GM21528 (cell line): Measurements from ENCODE around the gene ZNF197.
"Not testable (repeated sequence)": the region's sequence is repeated elsewhere in the genome, so short reads cannot be mapped to it uniquely, and the experiment has no call there.

Source experiments
- ATAC-seq: cut with Tn5 transposase; IDR thresholded peaks from one replicate; pipeline ENCODE4 v1.9.1; 2021; ENCODE audit warnings: mild to moderate bottlenecking, moderate library complexity; ENCODE audit not compliant: unreplicated experiment, low FRiP score

ZNF197 gene

GRCh38 chr3:44659434-44659833, 34.6 kb downstream of the ZNF197 start:
- no peak for ATAC-seq

DNA sequence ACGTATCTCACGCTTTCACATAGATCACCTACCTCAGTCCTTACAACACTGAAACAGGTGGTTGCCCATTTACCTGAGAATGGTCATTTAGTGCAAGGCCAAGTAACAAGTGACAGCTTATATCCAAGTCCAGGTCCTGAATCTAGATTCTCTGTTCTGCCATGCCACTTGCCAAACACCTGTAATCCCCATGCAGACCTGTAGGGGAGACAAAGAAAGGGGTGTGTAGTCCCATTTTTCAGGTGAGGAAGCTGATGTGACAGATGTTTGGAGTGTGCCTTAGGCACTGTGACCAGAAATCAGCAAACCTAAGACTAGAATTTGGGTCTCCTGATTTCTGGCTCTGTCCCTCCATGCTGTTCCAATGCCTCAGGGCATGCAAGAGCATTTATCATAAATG, 36.4 kb downstream of the ZNF197 start:
- ATAC-seq, result no peak

DNA sequence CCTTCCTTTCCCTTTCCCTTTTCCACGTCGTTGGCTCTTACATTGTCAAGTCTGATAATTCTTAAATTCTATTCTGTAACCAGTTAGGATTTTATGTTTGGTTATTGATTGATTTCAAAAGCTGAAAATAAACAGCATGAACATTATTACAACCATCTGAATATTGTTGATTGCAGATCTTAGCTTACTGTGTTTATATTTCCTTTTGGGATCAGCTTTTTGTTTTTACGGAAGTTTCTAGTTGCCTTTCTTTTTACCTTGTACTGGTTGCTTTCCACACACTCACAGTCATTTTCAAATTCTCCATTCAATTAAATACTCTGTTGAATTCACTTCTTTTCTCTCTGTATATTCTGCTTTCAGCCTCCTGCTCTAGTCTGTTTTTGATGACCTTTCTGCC, 40.3 kb downstream of the ZNF197 start:
- no peak for ATAC-seq

DNA sequence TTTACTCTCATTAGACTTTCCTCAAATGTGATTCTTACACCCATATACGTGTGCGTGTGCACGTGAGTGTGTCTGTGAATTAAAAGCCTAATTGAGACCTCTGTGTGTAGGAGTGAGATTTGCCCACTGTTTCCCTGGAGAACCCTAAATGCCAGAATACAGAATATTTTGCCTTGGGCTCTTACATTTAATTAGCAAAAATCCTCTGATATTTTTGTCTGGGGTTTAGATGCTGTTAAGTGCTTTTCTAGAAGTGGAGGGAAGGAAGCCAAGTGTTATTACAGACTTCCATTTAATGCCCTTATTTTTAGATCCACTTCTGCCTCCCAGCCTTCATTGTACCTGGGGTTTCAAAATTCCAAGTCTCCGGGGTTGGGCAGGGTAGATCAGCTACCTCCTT, 41.5 kb downstream of the ZNF197 start:
- no peak for ATAC-seq

- no peak for ATAC-seq
Measured at GRCh38 chr3:44669760-44670159, 44.9 kb downstream of the ZNF197 start.

GRCh38 chr3:44673466-44673865, 48.6 kb downstream of the ZNF197 start:
- ATAC-seq, result not testable (repeated sequence)

GRCh38 chr3:44674211-44674610, 49.4 kb downstream of the ZNF197 start:
- no peak for ATAC-seq

DNA sequence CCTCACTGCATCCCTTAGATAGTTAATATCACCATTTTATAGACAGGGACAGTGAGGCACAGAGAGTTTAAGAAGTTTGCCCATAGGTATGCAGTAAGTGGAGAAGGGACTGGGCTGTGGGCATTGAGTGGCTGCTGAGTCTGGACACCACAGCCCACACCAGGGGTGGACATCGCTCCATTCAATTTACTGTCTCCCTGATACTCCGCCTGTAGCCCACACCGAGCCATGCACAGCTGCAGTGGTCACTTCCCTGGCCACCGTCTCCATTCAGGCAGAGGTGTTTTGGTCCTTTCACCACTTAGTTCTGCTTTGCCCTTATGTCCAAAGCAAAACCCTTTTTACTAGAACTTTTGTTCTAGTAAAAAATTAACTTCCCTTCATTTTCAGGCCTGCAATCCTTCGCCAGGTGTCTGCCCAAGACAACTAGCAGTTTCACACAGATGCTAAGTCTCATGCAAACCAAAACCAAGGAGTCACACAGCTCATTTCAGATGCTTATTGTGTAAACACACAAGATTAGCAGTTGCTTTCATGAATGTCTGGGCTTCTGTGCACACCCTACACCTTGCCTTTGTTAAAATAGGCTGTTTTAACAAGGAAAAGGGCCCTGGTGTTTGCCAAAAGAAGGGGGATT, 53.8 kb downstream of the ZNF197 start:
- no peak for ATAC-seq

GRCh38 chr3:44680921-44681455, 56.2 kb downstream of the ZNF197 start:
- no peak for ATAC-seq

GRCh38 chr3:44682182-44682896, 57.5 kb downstream of the ZNF197 start:
- ATAC-seq, result no peak

- ATAC-seq, result no peak
Measured at GRCh38 chr3:44685128-44685800, 60.4 kb downstream of the ZNF197 start.

GRCh38 chr3:44687898-44688297, 63.1 kb downstream of the ZNF197 start:
- ATAC-seq, result no peak
